ENCODE results near the gene TC2N.
"Not testable (repeated sequence)": the region's sequence is repeated elsewhere in the genome, so short reads cannot be mapped to it uniquely, and the experiment has no call there.

TC2N gene

DNA sequence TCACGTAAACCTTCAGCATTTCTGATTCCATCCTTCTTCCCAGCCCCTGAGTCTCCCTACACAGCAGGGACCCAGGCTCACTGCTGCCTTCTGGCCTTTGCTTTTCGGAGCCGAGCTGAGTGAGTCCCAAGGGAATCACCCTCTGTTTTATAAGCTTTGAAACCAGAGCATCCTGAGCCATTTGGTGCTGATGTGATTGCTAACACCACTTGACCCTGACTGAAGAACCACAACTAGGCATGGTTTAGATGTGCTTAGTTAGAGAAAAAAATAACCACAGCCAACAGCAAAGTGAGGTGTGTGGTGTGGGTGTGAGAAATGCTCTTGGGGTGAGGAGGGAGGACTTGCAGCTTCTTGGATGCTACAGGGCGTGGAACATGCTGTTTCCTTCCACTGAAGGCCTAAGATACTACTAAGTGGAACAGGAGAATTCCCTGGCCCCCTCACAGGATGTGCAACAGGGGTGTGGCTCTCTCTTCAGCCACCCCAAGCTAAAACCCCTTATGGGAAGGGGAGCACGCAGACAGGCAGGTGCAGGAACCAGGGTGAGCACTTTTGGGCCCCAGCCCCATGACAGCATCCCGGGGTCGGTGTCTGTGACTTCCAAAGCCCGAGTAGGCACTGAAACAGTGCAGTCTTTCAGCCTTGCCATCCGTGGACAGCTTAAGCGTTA, at the start of gene TC2N:
TC2N (minus strand) TSS at position 221 of the 673 bp plus-strand sequence. CDS start 53,767 bp downstream, outside the sequence.
- peak; percentile 72 for DNase-seq

DNA sequence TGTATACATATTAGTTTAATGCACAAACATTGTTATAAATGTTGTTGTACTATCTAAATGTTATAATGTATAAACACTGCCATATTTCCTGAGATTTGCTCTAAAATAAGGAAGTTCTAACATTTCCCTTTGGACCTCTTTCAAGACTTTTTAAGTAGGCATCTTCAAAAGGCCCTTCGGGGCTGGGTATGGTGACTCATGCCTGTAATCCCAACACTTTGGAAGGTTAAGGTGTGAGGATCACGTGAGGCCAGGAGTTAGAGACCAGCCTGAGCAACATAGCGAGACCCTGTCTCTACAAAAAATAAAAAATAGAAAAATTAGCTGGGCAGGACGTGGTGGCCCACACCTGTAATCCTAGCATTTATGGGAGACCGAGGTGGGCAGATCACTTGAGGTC, 44.7 kb upstream of the TC2N start:
- no peak for DNase-seq

DNA sequence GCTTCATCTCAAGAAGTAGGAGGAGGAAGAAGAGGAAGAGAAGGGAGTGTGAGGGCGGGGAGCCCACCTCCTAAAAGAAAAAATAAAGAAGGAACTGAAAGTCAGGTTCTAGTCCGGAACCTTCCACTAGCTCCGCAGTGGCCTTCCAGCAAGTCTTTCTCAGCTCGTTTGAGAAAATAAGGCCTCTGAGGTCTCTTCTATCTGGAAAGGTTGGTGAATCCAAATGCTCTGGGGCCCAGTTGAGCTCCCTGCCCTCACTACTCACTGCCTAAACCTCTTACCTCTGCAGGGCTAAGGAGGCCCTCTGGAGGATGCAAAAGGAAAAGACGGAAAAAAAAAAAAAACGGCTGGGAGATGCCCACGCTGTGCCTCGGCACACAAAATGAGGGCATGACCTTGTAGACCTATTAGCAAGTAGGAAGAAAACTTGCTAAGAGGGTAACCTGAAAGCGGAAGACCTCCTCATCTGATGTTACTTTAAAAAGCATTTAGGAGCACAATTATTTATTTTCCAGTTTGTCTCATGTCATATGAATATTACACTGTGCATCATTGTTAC, 44.2 kb upstream of the TC2N start:
- DNase-seq = peak; percentile 67

DNA sequence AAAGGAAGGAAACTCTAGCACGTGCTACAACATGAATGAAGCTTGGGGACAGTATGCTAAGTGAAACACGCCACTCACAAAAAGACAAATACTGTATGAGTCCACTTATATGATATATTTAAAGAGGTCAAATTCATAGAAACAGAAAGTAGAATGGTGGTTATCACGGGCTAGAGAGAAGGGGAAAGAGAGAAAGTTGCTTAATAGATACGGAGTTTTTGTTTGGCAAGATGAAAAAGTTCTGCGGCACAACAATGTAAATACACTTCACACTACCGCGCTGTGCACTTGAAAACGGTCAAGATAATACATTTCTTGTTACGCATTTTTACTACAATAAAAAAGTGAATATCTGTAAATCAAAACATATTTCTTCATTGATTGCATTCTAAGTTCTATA, 42.9 kb upstream of the TC2N start:
- no peak for DNase-seq

DNA sequence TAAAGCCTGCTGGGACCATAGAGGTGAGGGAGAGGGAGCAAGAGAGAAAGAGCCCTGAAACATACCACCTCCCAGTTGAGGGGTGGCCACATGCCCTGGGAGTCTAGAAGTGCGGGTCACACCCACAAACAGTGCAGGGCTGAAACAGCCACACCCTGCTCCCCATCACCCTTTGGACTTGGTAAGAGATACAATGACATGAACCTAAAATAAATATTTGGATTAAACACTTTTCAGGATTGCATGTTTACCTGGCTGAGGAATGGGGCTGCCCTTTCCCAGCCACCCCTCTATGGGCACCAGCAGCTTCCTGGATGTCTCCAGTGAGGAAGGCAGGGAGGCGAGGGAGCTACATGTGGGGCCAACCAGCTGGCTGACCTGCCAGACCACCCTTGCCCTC, 39.0 kb upstream of the TC2N start:
- DNase-seq = no peak

DNA sequence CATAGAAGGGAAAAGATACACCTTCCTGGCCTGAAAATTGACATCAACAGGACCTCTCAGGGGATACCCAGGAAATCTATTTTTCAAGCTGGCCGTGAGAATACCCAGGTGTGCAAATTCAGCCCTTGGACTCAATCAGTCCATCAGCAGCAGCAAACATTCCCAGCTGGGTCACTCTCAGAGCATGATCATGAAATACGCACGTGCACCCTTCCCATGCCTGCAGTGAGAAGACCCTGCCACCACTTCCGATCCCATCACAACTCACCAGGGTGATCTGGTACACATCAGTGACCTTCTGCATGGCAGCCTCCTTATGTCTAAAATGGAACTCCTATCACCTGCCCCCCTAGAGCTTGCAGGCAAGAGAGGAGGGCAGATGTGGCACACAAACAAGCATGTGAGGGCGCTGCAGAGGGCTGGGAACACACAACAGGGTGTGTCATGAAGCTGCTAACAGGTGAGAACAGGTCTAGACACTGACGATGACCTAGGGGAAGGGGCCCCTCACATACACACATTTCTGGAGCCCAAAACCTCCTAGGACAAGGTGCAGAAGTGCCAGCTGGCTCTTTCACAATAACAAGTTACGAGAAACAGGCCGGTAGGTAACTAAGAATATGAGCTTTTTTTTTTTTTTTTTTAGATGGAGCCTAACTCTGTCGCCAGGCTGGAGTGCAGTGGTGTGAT, 37.8 kb upstream of the TC2N start:
- DNase-seq = no peak

DNA sequence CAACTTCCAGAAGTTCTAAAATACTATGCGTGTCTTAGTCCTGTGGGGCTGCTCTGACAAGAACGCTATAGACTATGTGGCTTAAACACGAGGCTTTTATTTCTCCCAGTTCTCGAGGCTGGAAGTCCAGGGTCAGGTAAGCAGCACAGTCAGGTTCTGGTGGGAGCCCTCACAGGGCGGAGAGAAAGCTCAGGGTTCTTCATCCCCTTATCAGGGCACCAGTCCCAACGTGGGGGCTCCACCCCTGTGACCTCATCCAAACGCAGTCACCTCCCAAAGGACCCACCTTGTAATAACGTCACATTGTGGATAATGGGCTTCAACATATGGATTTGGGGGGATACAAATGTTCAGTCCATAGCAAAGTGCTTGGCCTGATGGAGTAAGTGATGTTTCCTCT, 37.1 kb upstream of the TC2N start:
- DNase-seq = no peak

DNA sequence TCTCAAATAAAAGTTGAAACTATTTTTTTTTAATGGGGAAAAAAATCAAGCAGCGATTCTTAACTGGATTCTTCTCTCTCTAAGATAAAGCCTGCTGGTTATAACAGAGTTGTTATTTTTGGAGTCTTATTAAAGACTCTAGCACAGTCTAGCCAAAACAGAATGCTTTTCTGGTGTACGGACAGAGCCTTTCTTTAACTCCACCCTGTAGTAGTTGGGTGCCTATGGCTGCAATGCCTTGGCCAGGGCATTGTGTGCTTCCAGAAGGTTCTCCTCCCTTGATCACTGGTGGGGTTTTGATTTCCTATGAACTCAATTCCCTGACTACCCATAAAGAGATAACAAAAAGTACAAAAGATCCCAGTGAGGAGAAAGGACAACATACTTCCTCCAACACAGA, 35.7 kb upstream of the TC2N start:
- DNase-seq = no peak

DNA sequence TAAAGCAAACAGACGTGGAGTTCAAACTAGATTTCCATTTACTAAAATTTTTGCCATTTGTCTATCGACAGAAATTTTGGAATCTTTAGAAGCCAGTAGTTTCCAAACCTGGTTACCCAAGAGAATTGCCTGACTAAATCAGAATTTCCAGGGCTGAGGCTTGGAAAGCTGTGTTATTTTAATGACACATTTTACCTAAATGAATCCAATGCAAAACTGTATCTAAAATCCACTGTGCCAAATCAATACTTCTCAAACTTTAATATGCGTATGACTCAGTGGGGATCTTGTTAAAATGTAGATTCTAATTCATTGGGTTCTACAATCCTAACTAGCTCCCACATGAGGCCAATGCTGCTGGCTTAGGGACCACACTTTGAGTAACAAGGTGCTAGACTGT, 35.0 kb upstream of the TC2N start:
- no peak for DNase-seq

DNA sequence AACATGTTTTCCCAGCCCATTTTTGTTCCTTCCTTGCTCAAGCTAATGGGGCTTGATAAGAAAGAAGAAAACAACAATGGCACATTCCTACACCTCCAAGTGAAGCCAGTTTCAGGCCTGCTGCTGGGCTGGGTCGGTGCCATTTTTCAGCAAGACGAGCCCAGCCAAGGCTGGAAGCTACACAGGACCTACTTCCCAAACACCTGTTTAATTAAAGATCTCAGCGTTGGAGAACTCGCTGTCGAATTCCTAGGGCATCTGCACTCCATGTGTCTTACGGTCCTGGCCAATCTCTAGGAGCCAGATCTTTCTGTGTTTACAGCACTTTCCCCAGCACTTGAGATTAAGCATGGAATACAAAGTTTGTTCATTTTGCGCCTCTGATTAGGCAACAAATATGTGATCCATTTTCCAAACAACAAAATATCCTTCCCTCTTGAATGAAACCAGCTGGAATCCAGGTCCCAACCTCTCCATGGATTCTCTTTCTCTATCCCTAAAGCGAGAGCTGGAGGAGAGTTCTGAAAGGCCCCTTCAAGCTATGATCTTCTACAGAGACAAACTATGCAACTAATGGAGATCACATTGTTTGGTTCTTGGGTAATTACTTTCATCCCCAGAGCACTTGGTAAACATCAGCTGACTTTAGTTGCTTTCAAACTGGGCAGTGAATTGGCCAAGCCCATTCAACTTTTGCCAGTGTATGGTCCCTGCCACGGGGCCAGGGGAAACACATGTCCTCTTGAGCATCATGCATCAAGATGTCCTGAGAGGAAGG, 34.3 kb upstream of the TC2N start:
- DNase-seq = no peak

DNA sequence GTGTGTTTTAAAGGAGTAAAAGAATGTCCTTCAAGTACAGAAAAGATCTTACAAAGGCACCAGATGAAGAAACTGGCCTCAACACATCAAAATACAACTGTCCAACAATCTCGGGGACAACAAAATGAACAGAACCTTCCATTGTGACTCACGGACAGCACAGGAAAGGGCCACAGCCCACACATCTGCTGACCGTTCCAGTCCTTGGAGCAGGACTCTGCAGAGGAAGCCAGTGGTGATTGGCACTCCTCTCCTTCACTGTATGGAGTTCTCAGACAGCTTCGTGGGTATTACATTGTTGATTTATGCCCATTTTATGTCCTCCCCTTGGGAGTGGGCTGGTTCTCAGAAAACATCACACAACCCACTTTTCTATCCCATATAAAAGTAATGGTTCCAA, 32.5 kb upstream of the TC2N start:
- no peak for DNase-seq

DNA sequence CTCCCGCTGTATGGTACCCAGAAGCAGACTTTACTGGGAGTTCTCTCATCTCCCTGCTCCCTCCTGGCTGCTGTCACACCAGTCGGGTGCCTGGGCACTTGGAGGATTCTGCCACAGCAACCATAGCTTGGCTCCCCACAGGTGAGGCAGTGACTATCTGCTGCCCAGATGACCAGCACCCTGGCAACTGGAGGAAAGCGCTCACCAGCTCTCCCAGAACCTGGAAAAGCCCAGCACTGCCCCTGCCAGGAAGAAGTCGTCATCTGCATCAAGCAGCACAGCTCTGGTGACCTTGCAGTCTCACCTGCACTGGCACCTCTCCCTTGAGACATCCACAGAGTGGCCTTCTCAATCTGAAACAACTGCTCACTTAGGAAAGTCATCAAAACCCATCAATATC, 31.9 kb upstream of the TC2N start:
- DNase-seq = no peak

DNA sequence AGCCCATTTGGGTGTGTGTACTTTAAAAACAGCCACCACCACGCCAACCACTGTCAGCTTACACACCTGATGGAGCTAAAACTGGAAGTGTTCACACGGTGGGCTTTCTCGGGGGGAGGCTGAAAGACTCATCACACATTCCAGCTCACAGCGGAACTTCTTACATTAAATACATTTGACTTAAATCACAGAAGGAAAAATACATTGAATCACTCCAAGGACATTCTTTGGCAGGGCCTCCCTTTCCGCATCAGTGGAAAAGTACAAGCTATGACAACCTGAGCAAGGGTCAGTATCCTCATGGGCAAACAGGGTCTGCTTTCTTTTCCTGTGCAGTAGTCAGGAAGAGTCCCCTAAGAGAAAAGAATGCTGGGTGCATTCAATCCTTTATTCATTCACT, 31.0 kb upstream of the TC2N start:
- DNase-seq = no peak

DNA sequence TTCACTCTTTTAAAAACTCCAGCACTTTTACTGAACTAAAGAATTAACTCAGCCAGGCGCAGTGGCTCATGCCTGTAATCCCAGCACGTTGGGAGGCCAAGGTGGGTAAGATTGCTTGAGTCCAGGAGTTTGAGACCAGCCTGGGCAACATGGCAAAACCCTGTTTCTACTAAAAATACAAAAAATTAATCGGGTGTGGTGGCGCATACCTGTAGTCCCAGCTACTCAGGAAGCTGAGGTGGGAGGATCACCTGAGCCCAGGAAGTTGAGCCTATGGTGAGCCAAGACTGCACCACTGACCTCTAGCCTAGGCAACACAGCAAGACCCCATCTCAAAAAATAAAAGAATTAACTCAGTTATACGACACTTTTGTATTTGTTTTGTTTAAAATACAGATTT, 30.4 kb upstream of the TC2N start:
- not testable (repeated sequence) for DNase-seq

DNA sequence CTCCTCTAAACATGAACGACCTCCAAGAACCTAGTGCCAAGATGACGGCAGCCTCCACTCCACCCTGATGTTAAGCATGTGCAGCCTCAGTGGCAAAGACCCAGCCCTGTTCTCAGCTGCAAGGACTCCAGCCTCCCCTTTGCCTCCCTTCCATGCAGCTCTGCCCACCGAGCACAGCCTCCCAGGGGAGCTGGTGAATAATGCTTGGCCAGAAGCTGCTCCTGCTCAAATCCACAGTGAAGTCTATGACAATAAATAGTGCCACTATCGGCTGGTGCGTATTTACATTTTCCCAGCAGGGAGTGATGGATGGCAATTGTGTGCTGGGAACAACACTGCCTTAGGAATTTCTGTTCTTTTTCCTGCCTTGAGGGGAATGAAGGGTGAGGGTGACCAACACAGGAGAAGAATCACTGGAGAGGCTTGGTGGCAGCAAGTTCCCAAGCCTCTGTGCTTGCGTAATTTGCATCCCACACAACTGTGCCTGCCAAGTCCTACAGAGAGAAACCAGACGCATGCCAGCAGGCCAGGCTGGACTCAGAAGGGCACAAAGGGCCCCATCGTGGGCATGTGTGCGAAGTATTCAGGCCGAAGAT, 29.9 kb upstream of the TC2N start:
- DNase-seq = no peak

DNA sequence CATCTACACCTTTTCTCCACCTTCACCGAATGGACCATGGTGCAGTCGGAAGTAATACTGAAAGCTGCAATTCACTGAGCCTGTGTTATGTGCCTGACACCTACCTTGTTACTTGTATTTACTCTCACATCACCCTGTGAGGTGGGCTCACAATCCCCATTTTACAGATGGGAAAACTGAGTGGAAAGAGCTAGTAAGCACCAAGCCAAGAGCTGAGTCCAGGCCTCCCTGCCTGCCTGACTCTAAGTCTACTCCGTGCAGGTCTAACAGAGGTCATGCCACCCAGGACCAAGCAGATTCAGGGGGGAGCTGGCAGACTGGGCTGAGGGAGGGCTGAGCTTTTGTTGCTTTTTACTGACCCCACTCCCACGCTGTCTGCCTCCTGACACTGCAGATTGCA, 29.1 kb upstream of the TC2N start:
- no peak for DNase-seq

DNA sequence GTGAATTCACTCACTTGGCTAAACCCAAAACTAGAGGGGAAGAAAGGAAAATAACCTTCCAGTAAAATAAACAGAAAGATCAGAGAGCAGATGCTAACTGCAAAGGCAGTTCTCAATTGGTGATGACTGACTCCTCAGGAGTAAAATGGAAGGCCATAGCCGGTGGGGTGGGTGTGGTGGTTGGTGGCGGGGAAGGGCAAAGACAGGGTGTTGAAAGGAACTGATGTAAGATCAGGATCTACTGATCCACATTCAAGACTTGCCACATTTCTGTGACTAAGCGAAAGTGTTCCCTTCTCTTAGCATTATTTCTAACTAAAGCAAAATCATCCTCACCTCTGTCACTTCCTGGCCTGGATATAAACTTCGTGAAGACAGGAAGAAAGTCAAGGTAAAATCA, 26.3 kb upstream of the TC2N start:
- DNase-seq = no peak

DNA sequence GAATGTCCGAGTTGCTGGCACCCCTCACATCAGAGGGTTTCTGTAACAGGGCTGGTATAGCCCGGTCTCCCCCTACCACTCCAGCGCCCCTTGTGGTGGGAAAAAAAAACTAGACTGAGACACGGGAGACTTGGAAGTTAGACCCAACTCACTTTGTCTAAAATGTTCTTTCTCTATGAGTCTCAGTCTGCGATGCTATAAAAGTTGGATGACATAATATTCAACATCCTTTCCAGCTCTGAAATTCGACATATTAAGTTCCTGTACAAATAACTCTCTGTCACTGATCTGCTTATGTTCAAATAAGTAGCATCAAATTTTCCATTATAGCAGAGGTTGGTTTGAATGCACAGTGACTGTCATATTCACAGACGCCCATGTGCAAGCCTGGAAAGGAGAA, 25.7 kb upstream of the TC2N start:
- no peak for DNase-seq

DNA sequence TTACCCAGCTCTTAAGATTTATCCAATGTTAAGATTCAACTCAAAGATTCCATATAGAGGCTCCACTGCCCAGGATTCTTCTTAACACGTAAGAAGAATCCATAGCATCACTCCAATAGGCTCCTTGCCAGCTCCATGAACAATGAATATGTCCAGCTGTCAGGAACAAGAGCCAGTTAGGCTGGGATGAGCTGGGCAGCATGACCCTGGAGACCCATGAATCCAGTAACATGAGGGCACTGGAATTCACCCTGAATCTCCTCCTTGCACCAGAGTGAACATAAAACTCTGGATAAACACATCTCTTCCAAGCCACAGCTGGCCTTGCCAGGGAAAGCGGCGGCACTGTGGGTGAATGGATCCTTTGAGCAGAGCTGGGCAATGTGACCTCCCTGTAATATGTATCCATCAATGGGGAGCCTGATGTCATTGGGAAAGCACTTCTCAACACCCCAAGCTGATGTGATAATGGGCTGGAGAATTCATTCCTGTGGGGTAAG, 24.4 kb upstream of the TC2N start:
- no peak for DNase-seq

DNA sequence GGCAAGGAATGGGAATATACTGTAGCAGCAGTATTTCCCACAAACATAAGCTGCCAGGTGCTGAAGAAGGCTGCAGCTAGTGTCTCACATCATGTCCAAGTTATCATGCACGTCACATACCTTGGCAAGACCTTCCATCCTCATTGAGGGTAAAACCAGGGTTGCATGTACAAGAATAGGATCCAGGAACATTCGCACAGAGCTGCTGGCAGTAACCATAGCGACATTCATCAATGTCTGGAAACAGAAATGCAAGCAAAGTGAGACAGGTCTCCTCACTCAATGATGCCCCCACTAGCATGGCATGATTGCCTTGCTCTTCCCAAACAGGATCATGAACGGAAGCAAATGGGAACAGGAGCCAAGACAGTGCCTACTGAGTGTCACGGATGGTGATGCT, 23.8 kb upstream of the TC2N start:
- DNase-seq = no peak

DNA sequence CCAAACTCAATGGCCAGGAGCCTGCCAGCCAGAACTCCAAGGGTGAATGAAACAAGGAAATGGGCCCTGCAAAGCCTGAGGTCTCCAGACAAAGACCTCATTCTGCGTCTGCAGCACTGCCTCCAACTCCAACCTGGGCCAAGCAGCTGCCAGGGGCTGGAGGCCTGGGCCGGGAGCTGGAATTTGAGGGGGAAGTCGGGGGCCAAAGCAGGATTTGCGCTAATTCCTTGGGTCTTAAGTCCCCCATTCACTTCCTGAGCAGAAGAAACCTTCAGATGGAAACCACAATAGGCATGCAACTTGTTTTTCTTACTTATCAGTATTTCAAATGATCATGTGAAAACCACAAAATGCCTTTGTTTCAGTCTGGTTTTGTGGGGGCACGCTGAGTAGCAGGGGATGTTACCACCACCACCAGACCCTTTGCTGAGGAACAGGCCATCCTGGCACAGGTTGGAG, 23.0 kb upstream of the TC2N start:
- DNase-seq = no peak

DNA sequence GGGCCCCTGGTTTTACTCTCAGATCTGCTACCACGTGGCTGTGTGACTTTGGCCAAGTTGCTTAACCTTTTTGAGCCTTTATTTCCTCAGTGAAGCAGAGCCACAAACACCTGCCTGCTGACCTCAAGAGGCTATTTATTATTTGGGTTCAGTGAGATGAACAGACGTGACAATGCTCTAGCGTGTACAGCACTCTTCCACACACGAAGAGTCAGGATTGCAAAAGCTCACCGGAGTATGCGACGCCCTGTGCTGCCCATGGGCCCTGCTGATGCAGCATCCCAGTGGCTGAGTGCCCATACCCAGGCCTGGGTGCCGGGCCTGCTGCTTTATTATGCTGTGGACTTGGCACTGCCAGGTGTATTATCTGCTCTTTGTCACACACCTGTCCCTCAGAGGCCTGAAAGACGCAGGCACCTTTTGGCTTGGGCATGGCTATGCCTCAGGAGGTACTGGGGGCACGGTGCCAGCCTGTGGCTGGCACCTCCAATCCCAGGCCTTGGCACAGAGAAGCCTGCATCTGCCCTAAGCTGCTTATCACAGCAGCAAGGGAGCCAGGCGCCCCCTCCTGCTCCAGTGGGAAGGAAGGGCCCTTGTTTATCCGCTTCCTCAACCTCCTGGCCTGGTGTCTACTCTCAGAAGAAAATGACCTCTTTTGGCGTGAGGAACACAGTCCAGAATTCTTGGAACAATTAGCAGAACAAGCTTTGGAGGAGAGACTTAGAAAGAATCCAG, 22.3 kb upstream of the TC2N start:
- no peak for DNase-seq
